ENCODE data around the gene CAGE1.

The CAGE1 gene

DNA sequence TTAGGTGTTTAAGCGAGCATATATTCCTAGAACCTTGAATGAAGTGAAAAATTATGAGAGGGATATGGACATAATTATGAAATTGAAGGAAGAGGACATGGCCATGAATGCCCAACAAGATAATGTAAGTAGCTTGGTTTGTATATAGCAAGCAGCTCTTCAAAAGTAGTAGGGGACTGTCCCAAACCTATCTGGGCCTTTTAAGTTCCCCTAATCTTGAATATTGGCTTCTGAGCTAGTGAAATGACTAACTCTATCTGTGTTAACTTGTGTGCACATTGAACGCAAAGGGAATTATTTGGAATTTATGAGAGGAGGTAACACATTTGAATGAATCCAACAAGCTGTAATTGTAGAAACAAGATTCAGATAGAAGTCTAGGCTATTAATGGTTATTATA, 21.8 kb upstream of the CAGE1 start:
- H3K4me3 ChIP-seq (replicated peaks in 1 of 2; ENCODE audit: low read depth in 2 of 2, low read length in 2 of 2), result no peak overlapping the region
- TF ChIP-seq, protein P1, sequence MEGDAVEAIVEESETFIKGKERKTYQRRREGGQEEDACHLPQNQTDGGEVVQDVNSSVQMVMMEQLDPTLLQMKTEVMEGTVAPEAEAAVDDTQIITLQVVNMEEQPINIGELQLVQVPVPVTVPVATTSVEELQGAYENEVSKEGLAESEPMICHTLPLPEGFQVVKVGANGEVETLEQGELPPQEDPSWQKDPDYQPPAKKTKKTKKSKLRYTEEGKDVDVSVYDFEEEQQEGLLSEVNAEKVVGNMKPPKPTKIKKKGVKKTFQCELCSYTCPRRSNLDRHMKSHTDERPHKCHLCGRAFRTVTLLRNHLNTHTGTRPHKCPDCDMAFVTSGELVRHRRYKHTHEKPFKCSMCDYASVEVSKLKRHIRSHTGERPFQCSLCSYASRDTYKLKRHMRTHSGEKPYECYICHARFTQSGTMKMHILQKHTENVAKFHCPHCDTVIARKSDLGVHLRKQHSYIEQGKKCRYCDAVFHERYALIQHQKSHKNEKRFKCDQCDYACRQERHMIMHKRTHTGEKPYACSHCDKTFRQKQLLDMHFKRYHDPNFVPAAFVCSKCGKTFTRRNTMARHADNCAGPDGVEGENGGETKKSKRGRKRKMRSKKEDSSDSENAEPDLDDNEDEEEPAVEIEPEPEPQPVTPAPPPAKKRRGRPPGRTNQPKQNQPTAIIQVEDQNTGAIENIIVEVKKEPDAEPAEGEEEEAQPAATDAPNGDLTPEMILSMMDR (IDR thresholded peaks at IDR 0.05; ENCODE audit: low read depth, low read length), result no peak
- no peak for DNase-seq (ENCODE audit: low read depth in 2 of 2)

DNA sequence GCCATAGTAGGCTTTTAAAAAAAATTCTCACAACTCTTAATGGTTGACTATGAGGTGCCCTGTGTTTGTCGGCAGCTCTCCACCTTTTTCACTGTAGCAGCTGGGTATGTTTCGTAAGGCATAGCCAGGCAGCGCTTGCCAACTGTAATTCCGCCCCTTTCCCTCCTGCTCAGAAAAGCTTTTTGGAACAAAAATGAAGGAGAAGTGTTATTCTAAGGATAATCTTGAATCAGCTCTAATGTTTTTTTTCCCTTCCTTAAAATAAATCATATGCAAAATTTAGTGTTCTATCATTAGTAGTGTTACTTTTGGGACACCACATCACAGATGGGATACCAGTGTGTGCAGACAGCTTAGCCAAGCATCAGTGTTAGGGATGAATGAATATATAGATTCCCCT, 21.3 kb upstream of the CAGE1 start:
- DNase-seq (ENCODE audit: low read depth in 2 of 2), result no peak
- TF ChIP-seq, protein P1 (IDR thresholded peaks at IDR 0.05; ENCODE audit: low read depth, low read length), result no peak
- H3K4me3 ChIP-seq (replicated peaks in 1 of 2; ENCODE audit: low read depth in 2 of 2, low read length in 2 of 2), result no peak overlapping the region

DNA sequence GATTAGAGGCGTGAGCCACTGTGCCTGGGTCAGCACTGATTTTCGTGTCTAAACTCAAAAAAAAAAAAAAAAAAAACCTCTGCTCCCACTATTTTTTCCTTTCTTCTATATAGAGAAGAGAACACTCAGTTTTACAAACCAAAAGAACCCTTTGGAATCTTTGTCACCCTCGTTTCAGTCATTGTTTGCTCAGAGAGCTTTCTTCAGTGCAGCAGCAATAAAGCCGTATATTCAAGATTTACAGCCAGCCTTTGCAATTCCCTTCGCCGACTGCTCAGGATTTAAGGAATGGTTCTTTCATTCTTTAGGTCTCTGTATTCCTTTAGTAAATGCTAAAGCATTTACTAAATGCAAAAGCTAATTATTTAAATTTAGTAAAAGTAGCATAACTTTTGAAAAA, 20.2 kb upstream of the CAGE1 start:
- no peak for DNase-seq (ENCODE audit: low read depth in 2 of 2)
- TF ChIP-seq, protein P1 (IDR thresholded peaks at IDR 0.05; ENCODE audit: low read depth, low read length), result no peak
- H3K4me3 ChIP-seq (replicated peaks in 1 of 2; ENCODE audit: low read depth in 2 of 2, low read length in 2 of 2), result no peak overlapping the region

DNA sequence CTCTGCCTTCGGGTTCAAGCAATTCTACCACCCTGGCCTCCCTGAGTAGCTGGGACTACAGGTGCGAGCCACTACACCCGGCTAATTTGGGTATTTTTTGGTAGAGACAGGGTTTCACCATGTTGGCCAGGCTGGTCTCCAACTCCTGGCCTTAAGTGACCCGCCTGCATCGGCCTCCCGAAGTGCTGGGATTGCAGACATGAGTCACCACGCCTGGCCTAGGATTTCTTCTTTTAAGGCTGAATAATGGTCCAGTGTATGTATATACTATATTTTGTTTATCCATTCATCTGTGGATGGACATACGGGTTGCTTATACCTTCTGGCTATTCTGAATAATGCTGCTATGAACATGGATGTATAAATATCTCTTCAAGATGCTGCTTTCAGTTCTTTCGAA, 17.2 kb upstream of the CAGE1 start:
- TF ChIP-seq, protein P1 (IDR thresholded peaks at IDR 0.05; ENCODE audit: low read depth, low read length), result no peak
- H3K4me3 ChIP-seq (replicated peaks in 1 of 2; ENCODE audit: low read depth in 2 of 2, low read length in 2 of 2), result no peak overlapping the region
- no peak for DNase-seq (ENCODE audit: low read depth in 2 of 2)

DNA sequence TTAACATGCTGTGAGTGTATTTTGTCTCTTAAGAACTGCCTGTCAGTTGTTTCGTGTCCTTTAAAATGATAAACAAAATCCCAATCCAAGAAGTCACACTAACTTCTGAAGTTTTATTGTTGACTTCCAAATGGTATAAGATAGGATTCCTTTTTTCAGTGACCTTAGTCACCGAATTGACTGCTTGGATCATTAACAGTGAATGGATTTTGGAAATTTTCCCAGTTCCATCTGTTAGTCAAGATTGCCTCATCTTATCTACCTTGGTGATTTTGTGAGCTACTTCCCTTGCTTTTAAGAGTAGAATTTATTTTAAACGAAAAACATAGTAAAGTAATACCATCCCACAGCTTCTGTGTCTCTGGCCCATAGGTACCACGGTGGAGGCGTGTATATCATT, 15.0 kb upstream of the CAGE1 start:
- no peak for DNase-seq (ENCODE audit: low read depth in 2 of 2)
- H3K4me3 ChIP-seq (replicated peaks in 1 of 2; ENCODE audit: low read depth in 2 of 2, low read length in 2 of 2), result no peak overlapping the region
- TF ChIP-seq, protein P1 (IDR thresholded peaks at IDR 0.05; ENCODE audit: low read depth, low read length), result no peak

DNA sequence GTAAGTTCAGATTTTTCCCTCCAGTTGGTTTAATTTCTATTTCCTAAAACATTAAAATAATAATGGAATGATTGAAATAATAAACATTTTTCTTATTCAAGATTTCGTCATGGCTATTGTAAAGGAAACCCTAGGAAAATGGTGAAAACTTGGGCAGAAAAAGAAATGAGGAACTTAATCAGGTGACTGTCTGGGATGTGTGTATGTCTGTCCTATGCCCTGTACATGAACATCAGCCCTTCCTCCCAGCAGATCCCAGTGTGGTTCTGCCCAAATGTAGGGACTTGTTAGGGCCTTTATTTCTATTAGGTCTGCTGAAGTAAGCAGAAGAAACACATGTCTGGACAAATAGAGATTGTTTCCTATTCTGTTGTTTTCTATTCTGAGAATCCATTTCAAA, 13.2 kb upstream of the CAGE1 start:
- TF ChIP-seq, protein P1 (IDR thresholded peaks at IDR 0.05; ENCODE audit: low read depth, low read length), result no peak
- H3K4me3 ChIP-seq (replicated peaks in 1 of 2; ENCODE audit: low read depth in 2 of 2, low read length in 2 of 2), result no peak overlapping the region
- no peak for DNase-seq (ENCODE audit: low read depth in 2 of 2)

DNA sequence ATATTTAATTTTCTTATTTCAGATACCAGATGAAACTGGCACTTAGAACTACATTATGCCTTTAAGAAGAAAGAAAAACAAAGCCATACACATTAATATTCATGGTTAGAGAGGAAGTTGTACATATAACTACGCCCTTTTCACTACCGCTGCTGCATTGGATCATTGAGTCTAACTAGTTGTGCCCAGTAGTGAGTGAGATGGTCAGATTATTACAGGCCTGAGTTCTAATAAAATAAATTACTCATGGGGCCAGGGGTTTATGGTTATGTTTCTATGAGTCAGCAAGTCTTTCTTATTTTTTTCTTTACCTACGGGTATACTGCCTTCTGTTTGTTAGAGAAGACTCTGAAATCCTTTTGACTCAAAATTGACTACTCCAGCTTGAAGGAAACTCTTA, 11.5 kb upstream of the CAGE1 start:
- no peak overlapping the region for H3K4me3 ChIP-seq (replicated peaks in 1 of 2; ENCODE audit: low read depth in 2 of 2, low read length in 2 of 2)
- DNase-seq (ENCODE audit: low read depth in 2 of 2), result peak in 1 of 2 donors; percentile 34
- TF ChIP-seq, protein P1 (IDR thresholded peaks at IDR 0.05; ENCODE audit: low read depth, low read length), result no peak

Measured in cardiac fibroblast (primary cell).